Measurements from ENCODE around the gene PAK4.

- no peak for TF ChIP-seq CTCF (IDR thresholded peaks at IDR 0.05)
- TF ChIP-seq EP300 (IDR thresholded peaks at IDR 0.05), result no peak
- TF ChIP-seq POLR2A (IDR thresholded peaks at IDR 0.05), result no peak
- TF ChIP-seq POLR2AphosphoS5 (IDR thresholded peaks at IDR 0.05), result no peak
These were observed 79.8 kb downstream of the PAK4 start for GRCh38 chr19:39205449-39205764.

All from suprapubic skin (tissue), 4 donors.